NCI-H1694 treated with DMSO at 0.1 percent for 48 hours (cell line): ENCODE results near the gene RPL13.

Experiments
- DNase-seq: peaks from one replicate; lab custom pipeline; 2025; lab: John Stamatoyannopoulos, UW

Gene RPL13

DNA sequence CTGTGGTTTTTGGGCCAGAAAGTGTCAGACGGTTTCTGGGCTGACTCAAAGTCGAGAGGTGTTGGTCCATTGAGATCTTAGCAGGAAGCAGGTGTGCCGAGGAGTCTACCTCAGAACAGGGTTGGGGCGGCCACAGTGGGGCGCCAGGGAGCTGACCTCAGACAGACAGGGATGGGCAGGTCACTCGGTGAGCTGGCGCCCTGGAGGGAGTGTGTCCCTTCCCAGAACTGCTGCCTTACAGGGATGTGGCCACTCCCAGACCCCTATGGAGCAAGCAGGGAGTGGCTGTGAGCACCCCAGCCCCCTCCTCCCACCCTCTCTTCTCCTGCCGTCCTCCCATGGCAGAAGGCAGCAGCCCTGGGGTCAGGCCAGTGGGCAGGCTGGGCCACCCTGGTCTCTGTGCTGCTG lies 39.0 kb downstream of the RPL13 start:
- no peak for DNase-seq

DNA sequence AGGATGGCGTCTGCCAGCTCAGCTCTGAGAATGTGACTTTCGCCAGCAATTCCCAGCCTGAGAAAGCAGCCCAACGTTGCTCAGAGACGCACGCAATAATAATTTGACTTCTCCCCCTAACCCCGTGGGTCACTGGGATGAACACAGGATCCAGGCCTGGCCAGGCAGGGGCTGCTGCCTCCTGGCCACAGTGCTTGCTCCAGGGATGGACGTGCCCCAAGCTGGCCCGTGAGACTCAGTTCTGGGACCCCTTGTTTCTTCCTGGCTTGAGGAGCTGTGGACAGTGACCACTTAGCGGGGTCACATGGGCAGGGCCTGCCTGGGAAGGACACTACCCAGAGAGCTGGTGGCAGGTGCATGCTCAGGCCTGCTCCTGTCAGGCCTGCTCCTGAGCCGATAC lies 39.4 kb downstream of the RPL13 start:
- DNase-seq, result no peak

DNA sequence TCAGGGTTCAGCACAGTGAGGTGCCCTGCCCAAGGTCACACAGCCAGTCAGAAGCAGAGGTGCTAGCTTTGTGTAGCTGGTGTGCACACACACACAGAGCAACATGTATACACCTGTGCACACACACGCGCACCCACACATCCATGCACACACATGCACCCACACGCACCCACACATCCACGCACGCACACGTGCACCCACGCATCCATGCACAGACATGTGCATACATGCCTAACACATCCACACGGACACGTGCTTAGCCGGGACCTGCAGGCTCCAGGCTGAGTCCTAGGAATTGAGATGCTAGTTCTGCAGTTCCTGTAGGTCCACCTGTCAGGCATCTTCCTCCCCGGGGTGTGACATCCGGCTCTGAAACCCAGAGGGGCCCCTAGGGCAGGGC lies 39.9 kb downstream of the RPL13 start:
- no peak for DNase-seq

DNA sequence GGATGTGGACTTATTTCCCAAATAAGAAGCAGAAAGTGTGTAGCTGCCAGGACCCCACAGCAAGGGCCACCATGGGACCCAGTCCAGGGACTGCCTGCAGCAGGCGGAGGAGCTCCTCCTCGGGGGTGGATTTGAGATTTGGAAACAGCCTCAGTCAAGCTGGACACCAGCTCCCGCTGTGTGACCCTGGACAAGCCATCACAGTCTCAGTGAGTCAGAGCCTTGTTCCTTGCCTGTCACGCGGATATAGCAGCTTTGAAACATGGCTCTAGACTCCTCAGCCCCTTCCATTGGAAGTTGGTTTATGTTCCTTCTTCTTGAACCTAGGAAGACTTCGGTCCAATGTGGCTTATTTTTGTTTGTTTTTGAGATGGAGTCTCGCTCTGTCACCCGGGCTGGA lies 40.5 kb downstream of the RPL13 start:
- no peak for DNase-seq

DNA sequence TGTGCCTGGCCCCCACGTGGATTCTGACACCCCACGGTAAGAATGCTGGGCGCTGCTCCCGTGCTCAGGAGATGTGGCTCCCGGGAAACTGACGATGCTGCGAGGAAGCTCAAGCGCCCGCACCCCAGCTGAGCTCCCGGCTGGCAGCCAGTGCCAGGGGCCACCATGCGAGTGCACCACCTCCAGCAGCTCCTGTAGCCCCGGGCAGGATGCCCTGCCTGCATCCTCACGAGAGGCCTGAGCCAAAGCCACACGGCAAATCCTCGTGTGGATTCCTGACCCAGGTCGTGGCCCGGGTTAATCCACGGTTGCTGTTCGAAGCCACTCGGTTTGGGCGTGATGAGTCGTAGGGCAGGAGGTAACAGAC lies 41.4 kb downstream of the RPL13 start:
- DNase-seq, result no peak

DNA sequence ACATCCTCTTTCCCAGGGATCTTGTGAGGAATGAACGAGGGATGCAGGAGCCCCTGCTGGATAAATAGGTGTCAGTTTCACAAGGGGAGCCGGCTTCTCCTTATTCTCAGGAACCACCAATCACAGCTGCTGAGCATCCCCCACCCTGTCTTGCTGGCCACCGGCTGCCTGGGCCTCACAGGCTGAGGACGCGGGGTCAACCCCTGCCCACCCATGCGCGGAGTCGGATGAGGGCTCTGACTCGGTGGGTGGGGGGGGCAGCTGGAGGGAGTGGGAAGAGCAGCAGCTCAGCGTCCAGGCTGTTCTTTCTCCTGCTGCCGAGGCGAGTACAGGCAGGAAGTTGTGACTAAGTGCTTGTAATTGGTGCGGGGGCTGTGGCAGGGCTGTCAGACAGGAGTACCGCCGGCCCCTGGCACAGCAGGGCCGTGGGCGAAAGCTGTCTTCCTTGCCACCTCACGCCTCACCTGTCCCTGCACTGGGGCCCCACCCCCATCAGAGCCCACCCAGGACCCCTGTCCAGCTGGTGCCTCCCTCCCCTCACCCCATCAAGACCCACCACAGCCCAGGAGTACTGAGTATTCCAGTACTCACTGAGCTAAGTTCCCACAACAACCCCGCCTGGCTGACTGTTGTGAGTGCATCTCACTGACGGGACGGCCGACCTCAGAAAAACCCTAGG lies 41.9 kb downstream of the RPL13 start:
- DNase-seq, result no peak

DNA sequence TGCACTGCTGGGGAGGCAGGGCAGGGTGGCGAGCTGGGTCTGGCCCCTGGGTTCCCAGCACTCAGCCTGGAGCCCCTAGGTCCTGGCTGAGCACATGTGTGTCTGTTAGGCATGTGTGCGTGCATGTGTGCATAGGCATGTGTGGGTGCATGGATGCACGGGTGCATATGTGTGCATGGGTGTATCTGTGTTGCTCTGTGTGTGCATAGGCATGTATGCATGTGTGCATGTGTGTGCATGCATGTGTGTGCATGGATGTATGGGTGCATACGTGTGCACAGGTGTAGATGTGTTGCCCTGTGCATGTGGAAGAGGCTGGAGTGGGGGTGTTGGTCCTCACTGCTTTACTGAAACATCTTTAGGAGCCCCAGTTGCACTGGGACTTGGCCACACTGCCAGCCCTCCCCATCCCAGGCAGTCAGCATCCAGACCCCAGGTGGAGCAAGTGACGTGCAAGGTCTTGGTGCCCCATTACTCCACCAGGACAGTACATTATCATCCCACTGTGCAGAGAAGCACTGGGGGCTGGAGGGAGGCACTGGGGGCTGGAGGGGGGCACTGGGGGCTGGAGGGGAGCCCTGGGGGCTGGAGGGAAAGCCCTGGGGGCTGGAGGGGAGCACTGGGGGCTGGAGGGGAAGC lies 42.6 kb downstream of the RPL13 start:
- DNase-seq, result no peak

DNA sequence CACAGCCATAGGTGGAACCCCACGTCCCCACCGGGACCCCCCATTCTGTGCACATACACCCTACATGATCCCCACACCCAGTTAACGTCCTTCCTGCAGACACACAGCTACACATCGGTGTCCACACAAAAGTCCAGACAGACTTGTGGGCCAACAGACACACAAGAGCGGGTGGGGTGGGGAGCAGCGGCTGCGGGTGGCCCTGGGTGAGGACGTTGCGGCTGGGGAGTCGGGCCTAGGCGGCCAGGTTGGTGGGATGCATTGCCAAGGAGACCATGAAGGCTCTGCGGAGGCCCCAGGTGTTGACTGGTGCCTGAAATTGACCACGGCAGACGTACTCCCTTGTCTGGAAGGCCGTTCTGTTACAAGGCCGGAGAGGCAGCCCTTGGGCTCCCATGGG lies 44.3 kb downstream of the RPL13 start:
- DNase-seq, result no peak

DNA sequence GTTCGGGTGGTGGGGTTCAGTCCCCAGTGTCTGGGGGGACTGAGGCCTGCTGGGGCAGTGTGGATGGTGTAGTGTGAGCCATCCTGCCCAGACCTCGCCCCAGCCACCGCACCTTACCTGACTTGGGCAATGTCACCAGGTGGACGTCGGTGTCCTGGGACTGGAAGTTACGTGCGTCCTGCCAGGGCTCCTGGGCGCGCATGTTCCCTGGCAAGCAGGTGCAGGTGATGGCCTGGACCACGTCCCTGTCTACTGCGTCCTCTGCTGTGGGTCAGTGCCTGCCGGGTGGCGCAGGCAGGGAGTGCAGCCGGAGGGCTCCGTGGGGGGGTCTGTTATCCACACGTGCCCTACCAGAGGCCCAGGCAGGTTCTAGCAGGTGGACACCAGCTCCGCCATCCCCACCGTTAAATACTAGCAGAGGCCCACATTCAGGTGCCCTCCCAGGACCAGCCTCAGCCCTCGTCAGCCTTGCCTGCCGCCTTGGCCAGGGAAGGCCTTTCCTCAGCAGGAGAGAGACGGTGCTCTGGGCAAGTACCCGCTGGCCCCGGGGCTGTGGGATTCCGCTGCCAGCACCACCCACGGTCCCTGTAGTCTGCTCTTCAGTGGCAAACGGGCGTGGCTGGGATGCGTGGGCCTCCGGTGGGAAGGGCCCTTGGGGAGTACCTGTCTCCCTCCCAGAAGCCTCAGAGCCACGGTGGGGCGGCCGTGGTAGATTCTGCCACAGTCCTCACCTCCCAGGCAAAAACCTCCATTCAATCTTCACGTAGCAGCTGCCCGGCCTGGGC lies 44.9 kb downstream of the RPL13 start:
- DNase-seq, result no peak

DNA sequence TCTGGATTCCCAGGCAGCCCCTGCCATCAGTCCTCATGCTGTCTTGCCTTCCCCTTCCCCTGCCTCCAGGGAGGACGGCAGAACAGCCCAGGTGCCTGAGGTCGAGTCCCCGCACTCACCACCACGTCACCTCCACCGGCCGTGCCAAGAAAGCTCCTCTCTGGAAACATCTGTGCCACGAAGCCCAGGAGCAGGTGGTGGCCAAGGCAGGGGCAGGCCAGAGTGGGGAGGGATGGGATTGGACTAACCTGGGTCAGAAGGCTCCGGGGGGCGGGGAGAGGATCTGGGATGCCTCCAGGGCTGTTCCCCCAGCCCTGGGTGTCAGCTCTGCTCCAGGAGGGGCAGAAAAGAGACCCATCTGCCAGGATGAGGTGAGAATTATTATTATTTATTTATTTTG lies 45.5 kb downstream of the RPL13 start:
- no peak for DNase-seq

DNA sequence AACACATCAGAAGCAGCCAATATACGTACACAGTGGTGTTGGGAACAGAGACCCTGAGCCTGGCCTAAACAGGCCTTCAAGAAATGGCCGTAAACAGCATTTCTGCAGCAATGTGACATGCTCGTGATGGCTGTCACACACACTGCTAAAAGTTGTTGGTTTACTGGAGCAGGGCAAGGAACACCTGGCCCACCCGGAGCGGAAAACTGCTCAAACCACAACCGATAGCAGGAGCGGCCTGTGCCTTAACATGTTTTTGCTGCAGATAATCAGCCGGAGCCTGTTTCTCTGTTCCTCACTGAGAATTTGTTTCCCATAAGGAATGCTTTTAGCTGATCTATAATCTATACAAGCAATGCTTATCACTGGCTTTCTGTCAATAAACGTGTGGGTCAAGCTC lies 47.0 kb downstream of the RPL13 start:
- DNase-seq, result no peak

DNA sequence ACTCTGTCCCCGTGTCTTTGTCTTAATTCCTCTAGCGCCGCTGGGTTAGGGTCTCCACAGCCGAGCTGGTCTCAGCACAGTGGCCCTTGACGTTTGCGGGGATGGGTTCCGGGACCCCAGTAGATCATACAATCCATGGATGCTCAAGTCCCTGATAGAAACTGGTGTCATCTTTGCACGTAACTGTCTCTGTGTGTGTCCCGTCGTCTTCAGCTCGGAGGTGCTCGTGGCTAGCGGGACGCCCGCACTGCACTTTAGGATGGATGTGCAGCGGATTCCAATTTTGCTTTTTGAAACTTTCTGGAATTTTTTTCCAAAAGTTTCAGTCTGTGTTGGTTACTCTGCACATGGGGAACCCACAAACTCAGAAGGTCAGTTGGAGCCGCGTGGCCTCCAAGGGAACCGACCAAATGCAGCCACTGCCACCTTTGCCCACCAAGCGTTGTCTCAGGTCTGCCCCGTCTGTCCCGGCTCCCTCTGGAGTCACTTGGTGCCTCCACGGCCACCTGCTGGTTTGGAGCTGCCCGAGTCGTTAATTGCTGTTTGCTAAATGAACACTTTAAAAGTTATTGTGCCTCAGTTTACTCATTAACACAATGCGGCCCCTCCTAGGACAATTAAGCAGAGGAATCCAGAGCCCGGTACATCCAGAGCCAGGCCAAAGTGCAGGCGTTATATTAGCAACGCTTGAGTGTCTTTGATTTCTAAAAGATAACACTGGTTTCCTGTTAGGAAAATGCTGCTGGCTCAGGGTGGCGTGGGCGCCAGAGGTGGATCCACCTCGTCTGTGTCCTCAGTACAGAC lies 47.7 kb downstream of the RPL13 start:
- no peak for DNase-seq

DNA sequence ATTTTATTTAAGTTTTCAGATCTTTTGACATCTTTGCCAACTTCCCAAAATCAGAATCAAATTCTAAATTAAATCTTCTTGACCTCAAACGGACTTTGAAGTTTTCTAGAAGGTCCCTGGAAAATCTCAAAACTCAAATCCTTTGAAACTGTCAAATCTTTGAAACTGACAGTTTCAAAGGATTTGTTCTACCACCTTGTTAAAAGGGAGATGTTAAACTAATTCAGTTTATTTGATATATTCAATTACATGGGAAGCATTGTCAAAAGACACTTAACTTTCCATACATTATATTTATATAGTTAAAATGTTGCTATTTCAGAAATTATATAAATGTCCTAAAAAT lies 49.6 kb downstream of the RPL13 start:
- DNase-seq, result no peak

DNA sequence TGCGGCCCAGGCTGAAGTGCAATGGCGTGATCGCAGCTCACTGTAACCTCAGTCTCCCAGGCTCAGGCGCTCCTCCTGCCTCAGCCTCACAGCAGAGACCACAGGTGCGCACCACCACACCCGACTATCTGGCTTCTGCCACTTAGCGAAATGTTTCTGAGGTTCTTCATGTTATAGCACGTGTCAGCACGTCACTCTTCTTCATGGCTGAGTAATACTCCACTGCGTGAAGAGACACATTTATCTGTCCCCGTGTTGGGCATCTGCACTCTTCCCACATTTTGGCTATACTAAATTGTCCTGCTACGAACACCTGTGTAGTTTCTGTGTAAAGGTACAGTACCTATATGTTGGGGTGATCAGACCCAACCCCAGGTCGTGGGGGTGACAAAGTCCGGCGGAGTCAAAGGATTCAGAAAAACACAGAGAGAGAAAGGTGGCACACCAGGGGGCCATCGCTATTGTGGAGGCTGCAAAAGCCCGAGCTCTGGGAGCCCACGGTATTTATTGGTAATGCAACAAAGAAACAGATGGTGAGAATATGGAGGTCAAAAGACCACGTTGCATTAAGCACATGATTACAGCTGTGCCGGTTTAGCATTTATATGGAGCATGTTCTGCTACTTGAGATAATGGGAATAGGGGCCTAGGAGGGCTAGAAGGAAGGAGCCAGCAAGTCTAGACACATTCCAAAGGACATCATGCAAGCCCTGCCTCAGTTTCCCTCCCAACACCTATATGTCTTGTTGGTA lies 52.1 kb downstream of the RPL13 start:
- no peak for DNase-seq

DNA sequence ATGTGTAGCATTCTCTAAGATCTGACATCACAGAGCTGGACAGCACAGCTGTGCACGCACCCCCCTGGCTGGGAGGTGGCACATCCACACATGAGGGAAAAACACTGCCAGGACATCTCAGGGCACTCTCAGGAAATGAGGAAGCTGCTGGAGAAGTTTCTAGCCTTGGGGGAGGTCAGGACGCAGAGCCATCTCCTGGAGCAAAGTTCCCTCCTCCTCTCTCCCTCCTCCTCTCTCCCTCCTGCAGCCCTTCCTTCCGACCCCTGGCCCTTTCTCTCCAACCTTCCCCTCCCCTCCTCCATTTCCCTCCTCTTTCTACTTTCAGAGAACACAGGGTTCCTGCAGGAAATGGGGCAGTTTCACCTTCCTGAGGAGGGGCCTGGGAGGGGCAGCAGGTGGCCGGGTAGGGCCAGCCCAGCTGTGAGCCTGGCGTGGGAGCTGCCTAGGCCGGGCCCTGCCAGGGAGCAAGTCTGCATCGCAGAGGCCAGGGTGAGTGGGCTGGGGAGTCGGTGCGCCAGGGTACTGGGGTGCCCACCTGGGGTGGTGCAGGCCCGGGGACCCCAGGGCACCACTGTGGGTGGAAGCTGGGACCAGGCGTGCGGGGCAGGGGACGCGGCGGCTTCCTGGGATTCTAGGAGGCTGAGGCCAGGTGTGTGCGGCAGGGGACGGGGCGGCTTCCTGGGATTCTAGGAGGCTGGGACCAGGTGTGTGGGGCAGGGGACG lies 52.9 kb downstream of the RPL13 start, which contains the start of gene DPEP1:
Gene DPEP1, plus strand, starts transcription at position 412 of the 723 bp plus-strand sequence. CDS start 16,769 bp downstream, outside the sequence.
- no peak for DNase-seq

DNA sequence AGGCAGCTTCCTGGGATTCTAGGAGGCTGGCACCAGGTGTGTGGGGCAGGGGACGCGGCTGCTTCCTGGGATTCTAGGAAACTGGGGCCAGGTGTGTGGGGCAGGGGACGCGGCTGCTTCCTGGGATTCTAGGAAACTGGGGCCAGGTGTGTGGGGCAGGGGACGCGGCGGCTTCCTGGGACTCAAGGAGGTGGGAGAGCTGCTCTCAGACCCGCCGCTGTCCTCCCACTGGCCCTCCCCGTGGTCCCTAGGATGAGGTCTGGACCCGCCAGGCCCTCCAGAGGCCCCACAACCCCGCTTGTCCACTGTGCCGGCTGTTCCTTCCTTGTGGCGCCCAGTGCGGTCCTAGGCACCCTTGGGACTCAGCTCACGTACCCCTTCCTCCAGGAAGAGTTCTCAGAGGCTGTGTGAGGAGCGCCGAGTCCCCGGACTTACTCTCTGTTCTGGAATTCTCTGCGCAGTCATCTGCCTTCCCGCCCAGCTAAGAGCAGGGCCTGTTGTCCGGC lies 53.5 kb downstream of the RPL13 start:
- no peak for DNase-seq
